HG02970 (cell line): ENCODE data around the gene ASIC2.

Experiments used
- ATAC-seq: cut with Tn5 transposase; IDR thresholded peaks from one replicate; pipeline ENCODE4 v1.9.1; 2021; ENCODE audit warnings: mild to moderate bottlenecking, moderate library complexity, moderate number of reproducible peaks; ENCODE audit not compliant: unreplicated experiment, low FRiP score

Gene ASIC2

GRCh38 chr17:33292981-33293867 lies at the start of gene ASIC2:
Gene ASIC2, minus strand, starts transcription at chr17:33293295.
- ATAC-seq = no peak

GRCh38 chr17:33342025-33342424 lies 48.9 kb upstream of the ASIC2 start:
- no peak for ATAC-seq

GRCh38 chr17:33338242-33338641 lies 45.1 kb upstream of the ASIC2 start:
- no peak for ATAC-seq

- no peak for ATAC-seq
These were observed 42.5 kb upstream of the ASIC2 start for GRCh38 chr17:33335491-33336173.

- no peak for ATAC-seq
These were observed 41.6 kb upstream of the ASIC2 start for GRCh38 chr17:33334703-33335102.

- ATAC-seq = no peak
These were observed 37.8 kb upstream of the ASIC2 start for GRCh38 chr17:33330877-33331276.

- no peak for ATAC-seq
These were observed 35.0 kb upstream of the ASIC2 start for GRCh38 chr17:33328129-33328528.

GRCh38 chr17:33324736-33325135 lies 31.6 kb upstream of the ASIC2 start:
- ATAC-seq = no peak

GRCh38 chr17:33322063-33322462 lies 29.0 kb upstream of the ASIC2 start:
- ATAC-seq = no peak

- ATAC-seq = no peak
These were observed 25.1 kb upstream of the ASIC2 start for GRCh38 chr17:33318241-33318640.

GRCh38 chr17:33316746-33317145 lies 23.7 kb upstream of the ASIC2 start:
- no peak for ATAC-seq

- ATAC-seq = no peak
These were observed 17.2 kb upstream of the ASIC2 start for GRCh38 chr17:33310296-33310695.

- no peak for ATAC-seq
These were observed 10.2 kb upstream of the ASIC2 start for GRCh38 chr17:33303254-33303653.

GRCh38 chr17:33302394-33302793 lies 9.3 kb upstream of the ASIC2 start:
- ATAC-seq = no peak

GRCh38 chr17:33300241-33300640 lies 7.1 kb upstream of the ASIC2 start:
- no peak for ATAC-seq

GRCh38 chr17:33299115-33299514 lies 6.0 kb upstream of the ASIC2 start:
- no peak for ATAC-seq

- ATAC-seq = no peak
These were observed 4.5 kb upstream of the ASIC2 start for GRCh38 chr17:33297643-33298042.

- ATAC-seq = no peak
These were observed 1.9 kb upstream of the ASIC2 start for GRCh38 chr17:33294994-33295393.

GRCh38 chr17:33292201-33292980 lies 704 bp downstream of the ASIC2 start:
- ATAC-seq = no peak

GRCh38 chr17:33291248-33292200 lies 1.6 kb downstream of the ASIC2 start:
- ATAC-seq = no peak
